NCI-H524 (cell line): ENCODE data around the gene LRRC41.
A peak's percentile ranks its signal among the peaks of the same experiment; 100 is the strongest.
"Not testable (repeated sequence)": the region's sequence is repeated elsewhere in the genome, so short reads cannot be mapped to it uniquely, and the experiment has no call there.

Experiments used
- DNase-seq, 2 experiments: peaks; one replicate each; lab custom pipeline; 2025; lab: John Stamatoyannopoulos, UW

The LRRC41 gene

GRCh38 chr1:46285730-46286477 lies 17.5 kb downstream of the LRRC41 start:
- DNase-seq, result peak; percentile 92 to 97

- peak; percentile 87 to 91 for DNase-seq
Observed at GRCh38 chr1:46284597-46285564, 18.5 kb downstream of the LRRC41 start.

GRCh38 chr1:46284058-46284457 lies 19.4 kb downstream of the LRRC41 start:
- no peak for DNase-seq

DNA sequence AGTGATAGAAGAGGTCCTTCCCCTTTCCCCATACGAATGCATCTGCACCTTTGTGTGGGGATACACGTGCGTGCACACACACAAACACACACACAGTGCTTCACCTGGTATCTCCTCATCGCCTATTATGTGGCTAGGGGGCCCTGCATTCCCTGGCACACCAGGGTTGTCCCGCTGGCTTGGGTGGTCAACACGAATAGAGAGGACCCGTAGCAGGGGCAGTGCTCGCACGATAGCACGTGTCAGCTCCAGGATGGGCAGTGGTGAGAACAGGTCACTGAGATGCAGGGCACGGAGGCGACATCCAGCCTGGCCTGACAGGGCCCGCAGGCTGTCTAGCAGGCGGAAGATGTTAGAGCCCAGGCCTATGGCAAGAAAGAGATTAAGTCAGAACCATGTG lies 22.4 kb downstream of the LRRC41 start:
- DNase-seq, result no peak

GRCh38 chr1:46280092-46280491 lies 23.3 kb downstream of the LRRC41 start:
- DNase-seq, result no peak

GRCh38 chr1:46278807-46279206 lies 24.6 kb downstream of the LRRC41 start:
- DNase-seq, result no peak

DNA sequence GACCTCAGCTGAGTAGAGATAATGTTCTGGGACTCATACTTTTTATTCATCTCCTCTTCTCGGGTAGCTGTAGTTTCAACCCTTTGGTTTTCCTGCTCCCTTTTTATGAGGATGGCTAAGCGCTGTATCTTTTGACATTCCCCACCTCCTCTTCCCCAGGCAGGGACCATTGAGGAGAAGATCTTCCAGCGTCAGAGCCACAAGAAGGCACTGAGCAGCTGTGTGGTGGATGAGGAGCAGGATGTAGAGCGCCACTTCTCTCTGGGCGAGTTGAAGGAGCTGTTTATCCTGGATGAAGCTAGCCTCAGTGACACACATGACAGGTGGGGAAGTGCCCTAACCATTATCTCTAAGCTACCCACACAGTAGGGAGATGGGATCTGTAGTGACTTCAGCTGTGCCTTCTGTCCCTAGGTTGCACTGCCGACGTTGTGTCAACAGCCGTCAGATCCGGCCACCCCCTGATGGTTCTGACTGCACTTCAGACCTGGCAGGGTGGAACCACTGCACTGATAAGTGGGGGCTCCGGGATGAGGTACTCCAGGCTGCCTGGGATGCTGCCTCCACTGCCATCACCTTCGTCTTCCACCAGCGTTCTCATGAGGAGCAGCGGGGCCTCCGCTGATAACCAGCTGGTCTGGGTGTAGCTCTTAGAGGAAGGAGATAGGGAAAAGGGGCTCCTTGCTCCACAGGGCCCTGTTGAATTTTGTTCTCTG lies 25.6 kb downstream of the LRRC41 start:
- no peak for DNase-seq

DNA sequence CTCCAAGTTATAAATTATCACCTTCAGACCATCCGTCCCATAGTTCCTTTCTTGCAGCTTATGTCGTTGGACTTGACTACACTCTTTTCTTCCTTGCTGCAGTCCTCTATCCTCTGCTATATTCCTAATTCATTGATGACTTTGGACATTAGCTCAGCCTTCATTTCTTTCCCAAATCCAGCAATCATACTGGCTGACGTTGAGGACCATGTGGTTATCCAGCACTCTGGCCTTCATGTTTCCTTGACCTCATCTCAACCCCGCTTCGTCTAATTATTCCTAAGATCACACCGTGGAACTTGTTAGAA lies 28.4 kb downstream of the LRRC41 start:
- DNase-seq, result no peak

DNA sequence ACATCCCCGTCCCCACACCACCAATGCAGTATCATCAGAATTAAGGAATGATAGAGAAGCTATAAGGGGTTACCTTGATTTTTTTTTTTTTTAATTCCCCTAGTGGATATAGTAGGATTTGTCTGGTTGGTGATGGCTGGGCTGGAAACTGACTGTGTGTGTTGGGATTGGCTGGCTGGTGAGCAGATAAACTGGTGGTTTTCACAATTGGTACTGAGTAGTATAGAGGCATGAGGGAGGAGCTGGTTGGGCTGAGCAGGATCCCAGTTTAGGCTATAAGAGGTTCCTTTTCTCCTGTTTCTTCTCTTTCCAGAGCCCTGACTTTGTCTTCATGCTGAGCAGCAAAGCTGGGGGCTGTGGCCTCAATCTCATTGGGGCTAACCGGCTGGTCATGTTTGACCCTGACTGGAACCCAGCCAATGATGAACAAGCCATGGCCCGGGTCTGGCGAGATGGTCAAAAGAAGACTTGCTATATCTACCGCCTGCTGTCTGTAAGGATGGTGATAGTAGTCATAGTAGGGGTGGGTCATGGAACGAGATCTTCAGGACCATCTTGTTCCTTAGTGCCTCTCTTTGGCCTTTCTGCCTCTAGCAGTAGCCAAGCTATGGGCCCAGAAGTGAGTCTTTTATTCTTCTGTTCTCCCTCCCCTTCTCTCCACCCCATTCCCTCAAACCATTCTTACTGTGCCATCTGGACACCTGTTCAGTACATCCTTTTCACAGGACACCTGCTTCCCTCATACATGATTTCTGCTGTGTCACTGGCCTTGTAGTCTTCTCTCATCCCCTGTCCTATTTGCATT lies 29.0 kb downstream of the LRRC41 start:
- no peak for DNase-seq

DNA sequence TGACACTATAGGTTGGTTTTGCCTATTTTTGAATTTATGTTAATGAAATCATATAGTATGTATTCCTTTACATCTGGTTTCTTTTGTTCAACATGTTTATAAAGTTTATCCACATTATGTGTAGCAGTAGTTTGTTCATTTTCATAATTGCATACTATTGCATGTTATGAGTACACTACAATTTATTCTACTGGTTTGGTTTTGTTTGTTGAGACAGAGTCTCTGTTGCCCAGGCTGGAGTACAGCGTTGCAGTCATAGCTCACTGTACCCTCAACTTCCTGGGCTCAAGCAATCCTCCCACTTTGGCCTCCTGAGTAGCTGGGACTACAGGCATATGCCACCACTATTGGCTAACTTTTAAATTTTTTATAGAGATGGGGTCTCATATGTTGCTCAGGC lies 34.8 kb downstream of the LRRC41 start:
- DNase-seq, result no peak

- DNase-seq, result no peak
Observed at GRCh38 chr1:46263146-46263545, 40.3 kb downstream of the LRRC41 start.

- no peak for DNase-seq
Observed at GRCh38 chr1:46262508-46262907, 40.9 kb downstream of the LRRC41 start.

GRCh38 chr1:46256523-46256922 lies 46.9 kb downstream of the LRRC41 start:
- no peak for DNase-seq

DNA sequence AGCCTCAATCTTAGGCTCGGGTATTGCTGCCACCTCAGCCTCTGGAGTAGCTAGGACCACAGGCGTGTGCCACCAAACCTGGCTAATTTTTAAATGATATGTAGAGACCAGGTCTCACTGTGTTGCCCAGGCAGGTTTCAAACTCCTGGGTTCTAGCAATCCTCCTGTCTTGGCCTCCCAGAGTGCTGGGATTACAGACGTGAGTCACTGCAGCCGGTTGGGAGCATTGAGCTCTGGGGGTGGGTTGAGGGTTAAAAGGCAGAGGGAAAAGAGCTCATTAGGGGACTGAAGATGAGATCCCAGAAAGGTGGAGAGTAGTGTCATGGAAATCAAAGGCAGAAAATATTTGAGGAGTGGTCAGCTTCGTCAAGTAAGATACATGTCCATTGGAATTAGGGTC lies 48.7 kb downstream of the LRRC41 start:
- no peak for DNase-seq

DNA sequence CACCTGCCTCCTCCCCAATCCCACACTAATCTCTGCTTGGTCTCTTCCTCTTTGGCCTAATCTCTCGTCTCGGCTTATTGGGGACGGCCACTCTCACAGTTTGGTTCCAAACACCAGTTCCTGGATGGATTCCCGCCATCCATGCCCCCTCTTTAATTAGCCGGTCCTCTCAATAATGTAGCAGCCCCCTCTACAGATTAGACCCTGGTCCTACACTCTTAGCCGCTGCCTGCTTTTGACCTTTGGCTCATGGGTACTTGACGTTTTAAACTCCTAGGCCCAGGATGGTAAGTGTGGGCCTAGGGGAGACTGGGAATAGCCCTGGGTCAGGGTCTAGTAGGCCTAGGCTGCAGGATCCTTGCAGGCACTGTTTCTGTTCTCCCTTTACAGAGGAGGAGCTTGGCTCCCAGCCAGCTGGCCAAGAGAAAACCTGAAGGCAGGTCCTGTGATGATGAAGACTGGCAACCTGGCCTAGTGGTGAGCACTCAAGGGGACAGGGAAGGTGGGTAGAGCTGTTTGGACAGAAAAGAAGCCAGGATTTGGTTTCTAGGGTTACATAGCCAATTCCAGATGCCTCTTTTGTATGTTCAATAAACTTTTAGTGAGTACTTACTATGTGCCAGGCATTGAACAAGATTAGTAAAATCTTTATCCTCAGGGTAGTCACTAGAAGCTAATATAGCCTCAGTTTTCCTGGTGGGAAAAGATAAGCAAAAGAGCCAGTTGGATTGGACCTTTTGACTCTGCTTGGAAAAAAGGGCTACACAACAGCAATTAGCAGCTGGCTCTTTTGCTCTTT lies 55.1 kb downstream of the LRRC41 start:
- DNase-seq, result peak; percentile 14 to 62

DNA sequence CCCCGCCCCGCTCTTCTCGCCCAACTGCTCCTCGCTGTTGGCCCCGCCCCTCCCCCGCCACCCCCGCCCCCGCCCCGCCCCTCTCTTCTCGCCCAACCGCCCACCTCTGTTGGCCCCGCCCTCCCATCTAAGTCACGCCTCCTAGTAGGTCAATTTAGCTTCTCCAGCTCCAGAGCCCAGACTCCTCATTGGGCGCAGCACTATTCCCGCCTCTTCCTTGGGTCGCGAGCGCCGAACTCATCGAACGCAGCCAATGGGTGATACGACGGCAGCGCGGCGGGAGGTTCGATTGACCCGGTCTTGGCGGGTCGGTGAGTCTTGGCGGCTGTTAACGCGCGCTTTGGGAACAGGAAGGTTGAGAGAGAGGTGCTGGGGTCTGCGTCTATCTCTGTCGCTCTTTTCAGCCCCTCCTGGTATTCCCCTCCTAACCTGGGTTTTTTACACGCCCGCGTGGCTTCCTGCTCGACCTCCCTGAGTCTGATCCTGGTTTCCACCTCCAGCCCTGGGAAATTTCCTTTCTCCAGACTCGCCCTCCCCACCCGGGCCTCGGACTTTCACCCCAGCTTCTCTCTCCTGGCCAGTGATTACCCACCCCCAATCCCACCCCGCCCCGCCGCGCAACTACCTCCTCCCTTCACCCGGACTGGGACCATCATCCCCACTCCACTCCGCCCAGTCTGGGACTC lies 55.8 kb downstream of the LRRC41 start, which contains the start of gene RAD54L:
TSS of gene RAD54L (plus strand) at position 328 of the 686 bp plus-strand sequence. CDS start 643 bp downstream, outside the sequence.
- DNase-seq, result peak; percentile 98

GRCh38 chr1:46246548-46247435 lies 56.6 kb downstream of the LRRC41 start:
- DNase-seq, result no peak

DNA sequence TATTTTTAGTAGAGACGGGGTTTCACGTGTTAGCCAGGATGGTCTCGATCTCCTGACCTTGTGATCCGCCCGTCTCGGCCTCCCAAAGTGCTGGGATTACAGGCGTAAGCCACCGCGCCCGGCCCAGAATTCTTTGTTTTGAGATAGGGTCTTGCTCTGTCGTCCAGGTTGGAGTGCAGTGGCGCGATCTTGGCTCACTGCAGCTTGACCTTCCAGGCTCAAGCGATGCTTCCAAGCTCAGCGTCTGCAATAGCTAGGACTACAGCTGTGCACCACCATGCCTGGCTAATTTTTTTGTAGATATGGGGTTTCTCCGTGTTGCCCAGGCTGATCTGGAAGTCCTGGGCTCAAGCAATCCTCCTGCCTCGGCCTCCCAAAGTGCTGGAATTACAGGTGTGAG lies 57.3 kb downstream of the LRRC41 start:
- DNase-seq, result not testable (repeated sequence)
